WTC11 (cell line): ENCODE data around the gene FAM53B. TPM values are rescaled to one million over a fixed set of nuclear protein-coding genes. Genes with fewer than 3 reads are reported as not detected.

Experiments
- ATAC-seq: fragments of 200-7000 bp; cut with Tn5 transposase; 2 replicates; pipeline ENCODE4 v1.10.0; 2021; ENCODE audit warnings: mild to moderate bottlenecking, moderate library complexity
- CTCF ChIA-PET: fragments of 300-600 bp; sonication (Branson Sonifier 250); formaldehyde crosslinking; loops from one replicate; lab custom pipeline; 2021; ENCODE audit warnings: antibody characterized with exemption; lab: Charles Lee
- POLR2A ChIA-PET: fragments of 350-600 bp; sonication (Branson Sonifier 250); formaldehyde crosslinking; loops from one replicate; lab custom pipeline; 2021; ENCODE audit warnings: antibody characterized with exemption; lab: Charles Lee
- DNase-seq: peaks from one replicate; pipeline ENCODE4 v3.0.0; 2021; ENCODE audit warnings: low spot score
- H3K27ac Mint-ChIP-seq: 2 replicates; pipeline ENCODE4 v1.8.0; 2021; ENCODE audit warnings: mixed read lengths
- H3K27me3 Mint-ChIP-seq: 2 replicates; pipeline ENCODE4 v1.8.0; 2021; ENCODE audit warnings: low read depth, mild to moderate bottlenecking, moderate library complexity, mixed read lengths
- H3K36me3 Mint-ChIP-seq: 2 replicates; pipeline ENCODE4 v1.8.0; 2021; ENCODE audit warnings: mixed read lengths
- H3K4me1 Mint-ChIP-seq: 2 replicates; pipeline ENCODE4 v1.8.0; 2022; ENCODE audit warnings: mixed read lengths
- H3K4me3 Mint-ChIP-seq: 2 replicates; pipeline ENCODE4 v1.8.0; 2021; ENCODE audit warnings: mild to moderate bottlenecking, moderate library complexity, mixed read lengths
- H3K9me3 Mint-ChIP-seq: 2 replicates; pipeline ENCODE4 v1.8.0; 2021; ENCODE audit warnings: mixed read lengths
- FOXP1 ChIP-seq: sonication (generic); formaldehyde crosslinking; IDR thresholded peaks from 2 replicates; pipeline ENCODE4 v1.8.0; 2022; ENCODE audit warnings: missing genetic modification reagents, mild to moderate bottlenecking, moderate library complexity, borderline replicate concordance
- GRHL2 ChIP-seq: fragments of 250-450 bp; sonication (Bioruptor Pico); IDR thresholded peaks from 2 replicates; pipeline ENCODE4 v1.8.0; 2022; ENCODE audit warnings: mild to moderate bottlenecking, moderate library complexity; ENCODE audit not compliant: insufficient replicate concordance, severe bottlenecking
- JAZF1 ChIP-seq: fragments of 250-450 bp; sonication (Bioruptor Pico); IDR thresholded peaks from 2 replicates; pipeline ENCODE4 v1.9.0; 2021; ENCODE audit warnings: moderate library complexity, mild to moderate bottlenecking, inconsistent platforms
- NR2C2 ChIP-seq: sonication (generic); formaldehyde crosslinking; IDR thresholded peaks from 2 replicates; pipeline ENCODE4 v1.8.0; 2022; ENCODE audit warnings: mild to moderate bottlenecking, missing genetic modification reagents
- PRRX2 ChIP-seq: fragments of 250-450 bp; sonication (Bioruptor Pico); IDR thresholded peaks from 2 replicates; pipeline ENCODE4 v1.8.0; 2021; ENCODE audit warnings: mild to moderate bottlenecking
- RELA ChIP-seq: sonication (generic); formaldehyde crosslinking; IDR thresholded peaks from 2 replicates; pipeline ENCODE4 v1.8.1; 2022; ENCODE audit warnings: missing genetic modification reagents, mild to moderate bottlenecking, borderline replicate concordance
- TCF7 ChIP-seq: sonication (generic); formaldehyde crosslinking; IDR thresholded peaks from 2 replicates; pipeline ENCODE4 v1.8.0; 2022; ENCODE audit warnings: mild to moderate bottlenecking, low read depth, missing genetic modification reagents, moderate library complexity
- TP53 ChIP-seq: sonication (generic); formaldehyde crosslinking; IDR thresholded peaks from 2 replicates; pipeline ENCODE4 v1.8.1; 2023; ENCODE audit warnings: mild to moderate bottlenecking, missing genetic modification reagents
- ZMAT4 ChIP-seq: fragments of 250-450 bp; sonication (Bioruptor Pico); IDR thresholded peaks from 2 replicates; pipeline ENCODE4 v1.9.0; 2021; ENCODE audit warnings: mild to moderate bottlenecking
- total RNA-seq: library from RNA; stranded (reverse); gene quantifications from 3 replicates; pipeline ENCODE4 v1.2.3, GENCODE V29; 2021
- TF ChIP-seq, protein P1 (sequence below): sonication (generic); formaldehyde crosslinking; IDR thresholded peaks from 2 replicates; pipeline ENCODE4 v1.8.1; 2023; ENCODE audit warnings: mild to moderate bottlenecking, moderate library complexity, missing genetic modification reagents
- TF ChIP-seq, protein P2 (sequence below): sonication (generic); formaldehyde crosslinking; IDR thresholded peaks from 2 replicates; pipeline ENCODE4 v1.8.0; 2022; ENCODE audit warnings: mild to moderate bottlenecking, missing genetic modification reagents
- TF ChIP-seq, protein P3 (sequence below): sonication (generic); formaldehyde crosslinking; IDR thresholded peaks from 2 replicates; pipeline ENCODE4 v1.8.1; 2023; ENCODE audit warnings: mild to moderate bottlenecking, missing genetic modification reagents
- TF ChIP-seq, protein P4 (sequence below): sonication (generic); formaldehyde crosslinking; IDR thresholded peaks from 2 replicates; pipeline ENCODE4 v1.8.0; 2023; ENCODE audit warnings: missing genetic modification reagents
- TF ChIP-seq, protein P5 (sequence below): sonication (generic); formaldehyde crosslinking; IDR thresholded peaks from 2 replicates; pipeline ENCODE4 v1.8.1; 2023; ENCODE audit warnings: mild to moderate bottlenecking, missing genetic modification reagents, moderate library complexity

FAM53B gene
- total RNA-seq, 1 experiment from 2014 or later: 21.3 TPM

- Mint-ChIP-seq H3K4me1 (peaks cover 11% of the 10 kb centered on the region), H3K4me3 (no peak overlapping the region), H3K9me3 (no peaks in the 10 kb centered on the region), H3K27me3 (no peaks in the 10 kb centered on the region), H3K27ac (no peak overlapping the region; the same call in 1 of the 2 replicates), H3K36me3 (peaks cover 12% of the 10 kb centered on the region)
- ATAC-seq: no peak
- POLR2A ChIA-PET: no interaction called here
- TF ChIP-seq, protein P1, sequence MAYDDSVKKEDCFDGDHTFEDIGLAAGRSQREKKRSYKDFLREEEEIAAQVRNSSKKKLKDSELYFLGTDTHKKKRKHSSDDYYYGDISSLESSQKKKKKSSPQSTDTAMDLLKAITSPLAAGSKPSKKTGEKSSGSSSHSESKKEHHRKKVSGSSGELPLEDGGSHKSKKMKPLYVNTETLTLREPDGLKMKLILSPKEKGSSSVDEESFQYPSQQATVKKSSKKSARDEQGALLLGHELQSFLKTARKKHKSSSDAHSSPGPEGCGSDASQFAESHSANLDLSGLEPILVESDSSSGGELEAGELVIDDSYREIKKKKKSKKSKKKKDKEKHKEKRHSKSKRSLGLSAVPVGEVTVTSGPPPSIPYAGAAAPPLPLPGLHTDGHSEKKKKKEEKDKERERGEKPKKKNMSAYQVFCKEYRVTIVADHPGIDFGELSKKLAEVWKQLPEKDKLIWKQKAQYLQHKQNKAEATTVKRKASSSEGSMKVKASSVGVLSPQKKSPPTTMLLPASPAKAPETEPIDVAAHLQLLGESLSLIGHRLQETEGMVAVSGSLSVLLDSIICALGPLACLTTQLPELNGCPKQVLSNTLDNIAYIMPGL: no peak
- no peak for TF ChIP-seq TP53
- no peak for TF ChIP-seq GRHL2 (CRISPR knock-in tag)
- no peak for TF ChIP-seq FOXP1 (CRISPR knock-in tag)
- no peak for TF ChIP-seq ZMAT4 (CRISPR knock-in tag)
- no peak for TF ChIP-seq PRRX2 (CRISPR knock-in tag)
- TF ChIP-seq, protein P2, sequence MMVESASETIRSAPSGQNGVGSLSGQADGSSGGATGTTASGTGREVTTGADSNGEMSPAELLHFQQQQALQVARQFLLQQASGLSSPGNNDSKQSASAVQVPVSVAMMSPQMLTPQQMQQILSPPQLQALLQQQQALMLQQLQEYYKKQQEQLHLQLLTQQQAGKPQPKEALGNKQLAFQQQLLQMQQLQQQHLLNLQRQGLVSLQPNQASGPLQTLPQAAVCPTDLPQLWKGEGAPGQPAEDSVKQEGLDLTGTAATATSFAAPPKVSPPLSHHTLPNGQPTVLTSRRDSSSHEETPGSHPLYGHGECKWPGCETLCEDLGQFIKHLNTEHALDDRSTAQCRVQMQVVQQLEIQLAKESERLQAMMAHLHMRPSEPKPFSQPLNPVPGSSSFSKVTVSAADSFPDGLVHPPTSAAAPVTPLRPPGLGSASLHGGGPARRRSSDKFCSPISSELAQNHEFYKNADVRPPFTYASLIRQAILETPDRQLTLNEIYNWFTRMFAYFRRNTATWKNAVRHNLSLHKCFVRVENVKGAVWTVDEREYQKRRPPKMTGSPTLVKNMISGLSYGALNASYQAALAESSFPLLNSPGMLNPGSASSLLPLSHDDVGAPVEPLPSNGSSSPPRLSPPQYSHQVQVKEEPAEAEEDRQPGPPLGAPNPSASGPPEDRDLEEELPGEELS: no peak
- TF ChIP-seq, protein P3, sequence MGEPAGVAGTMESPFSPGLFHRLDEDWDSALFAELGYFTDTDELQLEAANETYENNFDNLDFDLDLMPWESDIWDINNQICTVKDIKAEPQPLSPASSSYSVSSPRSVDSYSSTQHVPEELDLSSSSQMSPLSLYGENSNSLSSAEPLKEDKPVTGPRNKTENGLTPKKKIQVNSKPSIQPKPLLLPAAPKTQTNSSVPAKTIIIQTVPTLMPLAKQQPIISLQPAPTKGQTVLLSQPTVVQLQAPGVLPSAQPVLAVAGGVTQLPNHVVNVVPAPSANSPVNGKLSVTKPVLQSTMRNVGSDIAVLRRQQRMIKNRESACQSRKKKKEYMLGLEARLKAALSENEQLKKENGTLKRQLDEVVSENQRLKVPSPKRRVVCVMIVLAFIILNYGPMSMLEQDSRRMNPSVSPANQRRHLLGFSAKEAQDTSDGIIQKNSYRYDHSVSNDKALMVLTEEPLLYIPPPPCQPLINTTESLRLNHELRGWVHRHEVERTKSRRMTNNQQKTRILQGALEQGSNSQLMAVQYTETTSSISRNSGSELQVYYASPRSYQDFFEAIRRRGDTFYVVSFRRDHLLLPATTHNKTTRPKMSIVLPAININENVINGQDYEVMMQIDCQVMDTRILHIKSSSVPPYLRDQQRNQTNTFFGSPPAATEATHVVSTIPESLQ: no peak
- TF ChIP-seq, protein P4, sequence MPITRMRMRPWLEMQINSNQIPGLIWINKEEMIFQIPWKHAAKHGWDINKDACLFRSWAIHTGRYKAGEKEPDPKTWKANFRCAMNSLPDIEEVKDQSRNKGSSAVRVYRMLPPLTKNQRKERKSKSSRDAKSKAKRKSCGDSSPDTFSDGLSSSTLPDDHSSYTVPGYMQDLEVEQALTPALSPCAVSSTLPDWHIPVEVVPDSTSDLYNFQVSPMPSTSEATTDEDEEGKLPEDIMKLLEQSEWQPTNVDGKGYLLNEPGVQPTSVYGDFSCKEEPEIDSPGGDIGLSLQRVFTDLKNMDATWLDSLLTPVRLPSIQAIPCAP (CRISPR knock-in tag): no peak
- no peak for TF ChIP-seq NR2C2
- no peak for TF ChIP-seq JAZF1 (CRISPR knock-in tag)
- no peak for TF ChIP-seq TCF7 (CRISPR knock-in tag)
- TF ChIP-seq, all 79 proteins: peak for 0
- no peak for DNase-seq
- CTCF ChIA-PET: interaction anchor here (1.8 kb wide), 1 partner anchor 23 kb away, joined by 4 read pairs; no protein-coding TSS in a partner anchor
These were observed 49.5 kb downstream of the FAM53B start for GRCh38 chr10:124694481-124695220.

- Mint-ChIP-seq H3K36me3 (peaks cover 15% of the 10 kb centered on the region), H3K9me3 (no peaks in the 10 kb centered on the region), H3K27ac (no peak overlapping the region; the same call in 1 of the 2 replicates), H3K4me1 (peaks cover 11% of the 10 kb centered on the region), H3K4me3 (no peak overlapping the region), H3K27me3 (no peaks in the 10 kb centered on the region)
- no peak for DNase-seq
- TF ChIP-seq RELA (CRISPR knock-in tag): no peak
- TF ChIP-seq, protein P5, sequence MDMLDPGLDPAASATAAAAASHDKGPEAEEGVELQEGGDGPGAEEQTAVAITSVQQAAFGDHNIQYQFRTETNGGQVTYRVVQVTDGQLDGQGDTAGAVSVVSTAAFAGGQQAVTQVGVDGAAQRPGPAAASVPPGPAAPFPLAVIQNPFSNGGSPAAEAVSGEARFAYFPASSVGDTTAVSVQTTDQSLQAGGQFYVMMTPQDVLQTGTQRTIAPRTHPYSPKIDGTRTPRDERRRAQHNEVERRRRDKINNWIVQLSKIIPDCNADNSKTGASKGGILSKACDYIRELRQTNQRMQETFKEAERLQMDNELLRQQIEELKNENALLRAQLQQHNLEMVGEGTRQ (CRISPR knock-in tag): no peak
- CTCF ChIA-PET: interaction anchor here (1.8 kb wide), 1 partner anchor 22 kb away, joined by 4 read pairs; no protein-coding TSS in a partner anchor
- POLR2A ChIA-PET: interaction anchor here (0.7 kb wide), 1 partner anchor 12 kb away, joined by 5 read pairs; no protein-coding TSS in a partner anchor
- ATAC-seq: no peak
These were observed 50.3 kb downstream of the FAM53B start for GRCh38 chr10:124693801-124694416.
